ENCODE results near the gene ORC5.

Gene ORC5

DNA sequence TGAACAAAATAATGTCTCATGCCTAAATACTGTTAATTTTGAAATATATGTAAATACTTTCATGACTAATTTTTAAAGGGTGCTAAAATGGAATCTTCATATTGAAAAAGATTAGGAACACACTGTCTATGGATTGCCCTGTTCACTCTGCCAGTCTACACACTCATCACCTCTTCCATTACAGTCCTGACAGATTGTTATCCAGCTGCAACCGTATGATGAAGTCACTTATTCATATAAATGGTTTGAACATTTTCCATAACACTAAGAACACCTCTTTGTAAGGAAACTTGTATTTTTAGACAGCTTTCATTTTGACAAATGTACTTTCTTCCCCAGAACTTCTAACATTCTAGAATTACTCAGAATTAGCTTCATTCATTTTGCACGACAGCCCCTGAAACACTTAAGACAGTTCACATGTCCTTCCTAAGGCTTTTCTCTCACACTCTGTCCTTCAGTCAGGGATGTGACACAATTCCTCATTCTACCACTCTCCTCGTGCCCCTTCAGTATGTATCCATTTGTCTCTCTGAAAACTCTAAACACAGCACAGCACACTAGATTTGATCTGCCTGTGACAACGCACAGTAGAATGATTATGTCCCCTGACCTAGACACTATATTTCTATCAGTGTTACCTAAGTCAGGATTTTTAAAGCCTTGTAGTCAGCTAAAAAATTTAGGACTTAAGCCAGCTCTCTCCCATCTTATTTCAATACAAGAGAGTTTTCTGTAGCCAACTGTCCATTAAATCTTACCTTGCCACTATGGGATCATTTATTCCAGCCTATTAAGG is 71.9 kb downstream of the ORC5 start:
- in situ Hi-C loops (cut with MboI; ENCODE audit: low sequenced_read_pairs): no loop called here

DNA sequence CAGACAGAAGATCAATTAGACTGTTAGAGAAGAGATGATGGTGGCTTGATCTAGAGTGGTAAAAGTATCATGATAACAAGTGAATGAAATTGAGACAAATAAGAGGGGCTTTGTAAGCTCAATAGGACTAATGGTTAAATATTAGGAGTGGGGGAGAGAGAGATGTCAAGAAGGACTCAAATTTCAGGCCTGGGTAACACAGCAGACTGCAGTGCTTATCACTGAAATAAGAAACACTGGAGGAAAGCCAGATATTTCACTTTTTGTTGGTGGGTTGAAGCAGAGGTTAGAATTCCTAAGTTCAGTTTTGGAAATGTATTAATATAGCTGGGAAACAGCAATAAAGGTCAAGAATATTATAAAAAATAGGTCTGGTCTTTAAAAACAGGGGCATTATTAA is 74.6 kb downstream of the ORC5 start:
- in situ Hi-C loops (cut with MboI; ENCODE audit: low sequenced_read_pairs): no loop called here

DNA sequence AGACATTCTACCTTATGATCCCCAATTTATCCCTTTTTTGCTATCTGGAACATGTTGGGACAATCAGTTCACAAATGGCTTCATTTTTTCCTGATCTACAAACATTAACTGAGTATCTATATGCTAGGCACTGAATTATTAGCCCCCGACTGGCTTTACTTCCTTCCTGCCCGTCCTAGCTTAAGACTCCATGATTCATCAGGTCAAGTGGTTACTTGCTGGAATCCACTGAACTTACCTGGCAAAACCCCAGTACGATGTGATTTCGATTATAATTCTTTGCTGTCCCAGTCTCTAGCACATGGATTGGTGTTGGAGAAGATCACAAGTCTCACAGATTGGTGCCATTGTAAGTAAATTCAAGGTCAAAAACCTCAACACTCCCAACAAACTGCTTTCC is 77.1 kb downstream of the ORC5 start:
- in situ Hi-C loops (cut with MboI; ENCODE audit: low sequenced_read_pairs): no loop called here

DNA sequence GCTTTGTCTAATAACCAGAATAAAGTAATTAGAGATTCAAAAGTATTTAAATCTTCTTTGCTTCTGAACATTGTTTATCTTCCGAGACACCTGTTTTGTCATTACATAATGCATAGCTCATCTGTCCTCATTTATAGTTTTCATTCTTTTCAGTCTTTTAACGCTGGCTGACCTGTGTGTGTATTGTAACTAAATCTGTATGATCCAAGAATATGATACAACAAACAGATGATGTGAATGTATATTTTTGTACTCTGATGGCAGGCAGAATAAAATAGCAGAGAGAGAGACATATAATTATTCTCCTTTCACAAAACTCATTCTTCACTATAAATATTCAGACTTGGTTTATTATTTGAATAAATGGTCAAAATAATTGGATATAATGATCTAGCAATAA is 80.6 kb downstream of the ORC5 start:
- in situ Hi-C loops (cut with MboI; ENCODE audit: low sequenced_read_pairs): no loop called here

DNA sequence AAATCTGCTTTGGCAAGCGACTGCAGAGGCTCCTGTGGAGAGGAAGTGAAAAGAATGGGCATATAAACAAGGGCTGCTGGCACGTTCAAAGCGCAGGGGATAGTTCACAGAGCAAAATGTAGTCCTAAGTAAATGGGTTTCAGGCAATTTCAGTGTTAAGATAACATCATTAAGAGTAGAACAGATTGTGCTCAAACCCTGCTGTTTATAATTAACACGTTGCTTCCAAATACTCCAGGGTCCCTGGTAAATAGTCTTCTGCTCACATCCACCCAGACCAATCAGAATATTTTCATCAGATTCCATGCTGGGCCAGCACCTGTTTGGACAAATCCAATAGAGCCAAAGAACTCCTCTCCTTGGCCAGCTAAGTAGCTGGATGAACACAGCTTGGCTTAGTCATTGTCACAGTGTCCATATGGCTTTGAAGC is 81.4 kb downstream of the ORC5 start:
- in situ Hi-C loops (cut with MboI; ENCODE audit: low sequenced_read_pairs): no loop called here

DNA sequence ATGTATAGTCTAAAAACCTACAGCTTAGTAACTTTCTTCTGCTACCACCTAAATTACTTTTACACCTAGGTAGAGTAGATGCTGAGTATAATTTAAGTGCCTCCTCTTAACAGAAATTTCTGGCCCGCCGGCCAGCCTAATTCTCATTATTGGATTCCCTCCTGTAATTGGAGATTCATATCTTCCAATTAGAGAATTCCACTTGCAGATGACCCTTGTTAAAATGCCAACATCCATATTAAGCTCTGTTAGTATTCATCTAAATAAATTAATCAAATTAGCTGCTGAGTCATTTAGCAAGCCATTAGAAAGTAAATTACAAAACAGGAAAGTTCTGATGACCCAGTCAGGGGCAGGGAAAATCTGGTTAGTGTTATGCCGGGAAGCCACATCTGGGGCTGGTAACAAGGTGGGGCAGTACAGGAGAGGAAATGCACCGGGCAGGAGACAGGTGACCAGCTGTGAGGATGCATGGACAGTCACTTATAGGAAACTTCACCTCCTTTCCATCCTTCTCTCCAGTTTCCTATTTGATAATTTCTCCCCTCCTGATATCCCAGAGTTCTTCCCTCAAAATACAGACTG is 82.8 kb downstream of the ORC5 start:
- in situ Hi-C loops (cut with MboI; ENCODE audit: low sequenced_read_pairs): no loop called here

DNA sequence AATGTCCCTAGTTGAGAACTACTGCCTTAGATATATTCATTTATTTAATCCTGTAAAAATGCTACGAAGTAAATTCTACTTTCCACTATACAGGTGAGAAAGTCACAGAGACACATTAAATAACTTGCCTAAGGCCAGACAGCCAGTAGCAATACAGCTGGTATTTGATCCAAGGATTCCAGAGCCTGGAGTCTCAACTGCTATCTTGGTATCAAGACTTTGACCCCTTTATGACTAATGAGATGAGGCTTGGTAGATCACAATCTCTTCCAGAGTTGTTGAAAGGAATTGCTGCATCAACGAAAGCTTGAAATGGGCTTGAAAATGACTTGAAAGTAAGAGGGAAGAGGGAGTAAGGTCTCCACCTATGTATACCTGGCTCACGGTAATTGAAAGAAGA is 83.3 kb downstream of the ORC5 start:
- in situ Hi-C loops (cut with MboI; ENCODE audit: low sequenced_read_pairs): no loop called here

DNA sequence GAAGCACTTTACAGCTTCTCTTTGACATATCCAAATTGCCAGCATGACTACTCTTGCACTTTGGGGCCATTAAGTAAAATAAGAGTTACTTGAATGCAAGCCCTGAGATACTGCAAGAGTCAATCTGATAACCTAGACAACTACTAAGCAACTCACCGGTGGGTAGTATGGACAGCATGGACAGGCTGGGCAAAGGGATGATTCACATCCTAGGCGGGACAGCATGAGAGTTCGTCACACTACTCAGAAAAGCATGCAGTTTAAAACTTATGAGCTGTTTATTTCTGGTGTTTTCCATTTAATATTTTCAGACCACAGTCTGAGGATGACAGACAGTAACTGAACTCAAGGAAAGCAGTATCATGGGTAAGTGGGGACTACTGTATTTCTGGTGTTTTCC is 84.0 kb downstream of the ORC5 start:
- in situ Hi-C loops (cut with MboI; ENCODE audit: low sequenced_read_pairs): no loop called here

DNA sequence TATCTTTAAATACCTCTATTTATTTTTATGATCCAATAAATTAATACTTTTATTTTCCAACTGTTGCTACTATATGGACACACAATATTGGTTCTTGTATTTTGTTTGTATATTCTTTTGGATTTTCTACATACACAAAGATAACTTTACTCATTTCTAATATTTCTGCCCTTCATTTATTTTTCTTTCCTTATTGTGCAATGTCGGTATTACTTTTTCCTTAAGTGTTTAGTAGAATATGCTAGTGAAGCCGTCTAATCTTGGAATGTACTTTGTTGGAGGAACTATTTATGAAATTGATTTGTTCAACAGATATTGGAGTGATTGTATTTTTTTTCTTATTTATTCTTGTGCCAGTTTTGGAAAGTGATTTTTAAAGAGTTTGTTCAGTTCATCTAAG is 94.0 kb downstream of the ORC5 start:
- in situ Hi-C loops (cut with MboI; ENCODE audit: low sequenced_read_pairs): no loop called here

DNA sequence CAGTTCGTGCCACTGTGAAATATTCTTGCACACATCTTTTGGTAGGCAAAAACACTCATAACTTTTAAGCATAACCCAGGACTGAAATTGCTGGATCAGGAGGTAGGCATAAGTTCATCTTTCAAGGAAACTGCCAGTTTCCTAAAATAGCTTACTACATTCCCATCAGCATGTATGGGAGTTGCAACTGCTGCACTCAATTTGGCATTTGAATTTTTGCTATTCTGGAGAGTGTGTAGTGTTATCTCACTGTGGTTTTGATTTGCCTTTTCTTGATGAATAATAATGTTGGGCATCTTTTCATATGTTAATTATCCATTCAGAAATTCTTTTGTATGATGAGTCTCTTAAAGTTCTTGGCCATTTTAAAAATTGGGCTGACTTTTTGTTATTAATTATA is 95.2 kb downstream of the ORC5 start:
- in situ Hi-C loops (cut with MboI; ENCODE audit: low sequenced_read_pairs): no loop called here

DNA sequence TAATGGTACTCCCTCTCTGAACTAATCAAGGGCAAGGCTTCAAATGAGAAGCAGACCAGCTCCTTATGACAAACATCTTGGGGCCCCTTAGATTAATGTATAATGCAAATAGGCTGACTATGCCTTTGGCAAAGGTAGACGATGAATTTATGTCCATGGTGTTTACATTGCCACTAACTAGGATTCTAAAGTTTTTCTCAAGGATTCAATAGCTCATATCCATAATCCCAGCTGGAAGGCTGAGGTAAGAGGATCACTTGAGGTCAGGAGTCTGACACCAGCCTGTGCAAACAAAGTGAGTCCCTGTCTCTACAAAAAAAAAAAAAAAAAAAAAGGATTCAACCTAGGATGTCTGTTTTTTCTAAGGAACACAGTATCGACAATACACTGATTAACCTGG is 96.5 kb downstream of the ORC5 start:
- in situ Hi-C loops (cut with MboI; ENCODE audit: low sequenced_read_pairs): no loop called here

DNA sequence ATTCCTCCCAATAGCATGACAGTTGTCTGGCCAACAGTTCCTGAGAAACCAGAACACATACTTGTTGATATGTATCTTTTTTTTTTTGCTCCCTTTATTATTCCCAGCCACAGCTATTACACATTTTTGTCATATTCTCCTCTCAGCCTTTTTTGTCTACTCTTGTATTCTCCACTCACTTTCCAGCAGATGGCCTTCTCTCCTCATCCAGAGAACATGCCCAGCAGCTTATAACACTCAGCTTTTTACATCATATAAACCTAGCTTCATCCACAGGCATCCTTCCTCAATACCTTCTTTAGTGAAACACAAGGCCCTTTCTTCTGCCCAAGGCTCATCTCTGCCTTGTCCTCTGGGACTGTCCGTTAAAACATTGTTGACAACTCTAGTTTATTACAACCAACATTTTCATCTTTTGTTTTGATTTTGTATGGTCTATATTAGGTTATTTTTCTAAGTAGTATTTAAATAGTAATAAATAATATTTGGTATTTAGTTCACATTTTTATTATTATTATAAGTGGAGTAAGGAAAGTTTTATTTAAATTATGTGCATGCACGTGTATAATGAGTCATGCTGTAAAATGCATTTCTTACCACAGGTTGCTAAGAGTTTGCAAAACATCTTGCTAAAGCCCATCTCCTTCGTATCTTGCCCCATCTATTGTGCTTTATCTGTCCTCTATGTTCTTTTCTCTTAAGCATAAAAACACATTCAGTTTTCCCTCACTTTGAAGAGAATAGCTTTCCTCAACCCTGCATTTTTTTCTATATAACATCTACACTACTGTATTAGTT is 101.5 kb downstream of the ORC5 start:
- in situ Hi-C loops (cut with MboI; ENCODE audit: low sequenced_read_pairs): no loop called here

DNA sequence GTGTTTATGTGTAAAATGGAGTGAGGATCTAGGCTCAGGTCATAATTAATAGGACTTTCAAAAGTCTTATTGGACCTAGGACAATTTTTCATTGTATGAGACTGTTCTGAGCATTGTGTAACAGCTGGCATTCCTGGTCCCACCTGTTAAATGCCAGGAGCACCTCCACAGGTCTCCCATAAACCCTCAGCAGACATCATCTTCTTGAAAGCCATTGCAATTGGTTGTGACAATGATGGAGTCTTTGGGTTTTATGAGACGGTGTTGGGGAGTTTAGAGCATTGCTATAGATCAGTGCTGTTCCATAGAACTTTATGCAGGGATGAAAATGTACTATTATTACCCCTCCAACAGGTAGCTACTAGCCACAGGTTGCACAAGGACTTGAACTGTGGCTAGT is 108.9 kb downstream of the ORC5 start:
- in situ Hi-C loops (cut with MboI; ENCODE audit: low sequenced_read_pairs): no loop called here

DNA sequence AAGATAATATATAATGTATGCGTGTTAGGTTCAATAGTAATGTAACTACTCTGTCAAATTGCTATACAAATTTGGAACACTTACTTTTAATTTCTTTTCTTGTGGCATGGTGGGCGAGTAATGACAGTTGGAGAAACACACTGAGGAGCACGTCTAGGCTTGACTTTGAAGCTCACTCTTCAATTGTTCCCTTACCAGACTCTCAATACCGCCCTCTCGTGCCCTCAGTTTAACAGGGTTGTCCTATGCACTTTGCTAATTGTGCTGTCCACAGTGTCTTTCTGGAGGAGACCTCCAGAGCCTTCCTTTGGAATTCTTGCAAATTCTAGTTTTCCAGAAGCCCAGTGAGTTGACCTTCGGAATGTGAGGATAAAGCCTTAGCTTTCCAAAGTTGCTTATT is 111.1 kb downstream of the ORC5 start:
- in situ Hi-C loops (cut with MboI; ENCODE audit: low sequenced_read_pairs): no loop called here

DNA sequence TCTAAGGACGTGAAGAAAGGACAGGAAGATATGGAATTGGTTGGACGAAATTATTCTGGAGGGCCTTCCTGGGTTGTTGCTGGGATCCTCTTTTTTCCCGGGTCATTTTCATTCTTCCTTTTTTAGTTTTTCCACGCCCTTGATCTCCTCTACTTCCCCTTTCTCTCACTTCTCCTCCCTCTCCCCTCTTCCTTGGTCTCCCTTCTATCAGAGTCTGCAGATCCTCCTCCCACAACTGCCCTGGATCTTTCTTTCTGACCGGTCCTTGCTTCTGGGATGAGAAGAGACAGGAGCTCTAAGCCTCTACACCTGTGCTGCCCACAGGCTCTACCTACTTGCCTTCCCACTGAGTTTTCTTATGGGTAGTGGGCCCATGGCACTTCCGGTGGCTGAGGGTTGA is 114.7 kb downstream of the ORC5 start:
- in situ Hi-C loops (cut with MboI; ENCODE audit: low sequenced_read_pairs): no loop called here

DNA sequence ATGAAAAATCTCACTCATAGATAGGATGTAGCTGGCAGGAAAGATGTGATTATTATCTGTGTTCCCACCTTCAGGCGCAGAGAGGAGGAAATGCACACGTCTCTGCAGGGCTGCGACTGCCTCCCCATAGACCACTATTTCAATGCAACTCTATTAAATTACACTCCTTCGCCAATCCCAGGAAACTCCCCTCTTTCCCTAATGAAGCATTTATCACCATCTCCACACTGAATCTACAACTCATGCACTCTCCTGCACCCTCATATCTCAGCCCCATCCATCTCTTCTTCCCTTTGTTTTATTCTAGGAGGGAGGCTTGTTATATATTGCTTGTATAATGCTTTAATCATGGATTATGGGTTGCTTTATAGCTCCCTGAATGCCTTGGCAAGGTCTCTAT is 116.6 kb downstream of the ORC5 start:
- in situ Hi-C loops (cut with MboI; ENCODE audit: low sequenced_read_pairs): no loop called here

DNA sequence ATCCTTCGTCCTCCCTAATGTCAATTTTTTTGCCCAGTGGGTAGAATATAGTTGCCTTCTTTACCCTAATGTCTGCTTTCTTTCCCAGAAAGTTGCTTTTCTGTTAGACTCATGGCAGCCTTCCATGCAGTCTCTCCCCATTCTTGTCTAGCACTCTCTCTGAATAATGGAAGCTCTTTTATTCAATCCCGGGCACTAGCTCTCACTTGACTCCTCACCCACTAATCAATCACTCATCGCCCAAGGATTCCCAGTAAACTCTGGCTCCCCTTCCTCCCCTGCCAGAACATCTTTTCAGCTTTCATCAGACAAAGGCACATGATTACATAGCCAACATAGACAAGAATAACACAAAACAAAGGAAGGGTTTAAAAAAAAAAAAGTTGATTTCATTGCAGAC is 118.2 kb downstream of the ORC5 start:
- in situ Hi-C loops (cut with MboI; ENCODE audit: low sequenced_read_pairs): no loop called here

DNA sequence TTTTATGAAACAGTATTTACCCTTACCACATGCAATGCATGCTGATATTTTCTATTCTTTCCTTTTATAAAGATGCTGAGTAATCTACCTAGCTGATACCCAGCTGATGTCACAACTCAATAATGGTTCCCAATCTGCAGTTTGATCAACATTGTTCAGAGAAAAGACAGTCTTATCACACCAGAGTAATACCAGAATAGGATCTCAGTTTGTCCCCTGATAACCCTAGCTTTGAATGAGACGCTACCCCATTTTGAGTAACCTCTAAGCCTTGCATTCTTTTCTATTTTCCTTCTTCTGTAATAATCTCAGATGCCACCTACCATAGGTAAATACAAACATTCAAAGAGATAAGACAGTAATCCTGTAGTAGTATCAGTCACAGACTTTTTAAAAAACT is 118.8 kb downstream of the ORC5 start:
- in situ Hi-C loops (cut with MboI; ENCODE audit: low sequenced_read_pairs): no loop called here
